HG03159 (cell line): ENCODE results near the gene PUS1.
"Not testable (repeated sequence)": the region's sequence is repeated elsewhere in the genome, so short reads cannot be mapped to it uniquely, and the experiment has no call there.

Experiments
- ATAC-seq: cut with Tn5 transposase; IDR thresholded peaks from one replicate; pipeline ENCODE4 v1.9.1; 2021; ENCODE audit warnings: mild to moderate bottlenecking, moderate library complexity; ENCODE audit not compliant: unreplicated experiment

Gene PUS1

GRCh38 chr12:131930510-131930909, 1.4 kb downstream of the PUS1 start:
- no peak for ATAC-seq

- no peak for ATAC-seq
Observed at GRCh38 chr12:131933387-131933786, 4.3 kb downstream of the PUS1 start.

DNA sequence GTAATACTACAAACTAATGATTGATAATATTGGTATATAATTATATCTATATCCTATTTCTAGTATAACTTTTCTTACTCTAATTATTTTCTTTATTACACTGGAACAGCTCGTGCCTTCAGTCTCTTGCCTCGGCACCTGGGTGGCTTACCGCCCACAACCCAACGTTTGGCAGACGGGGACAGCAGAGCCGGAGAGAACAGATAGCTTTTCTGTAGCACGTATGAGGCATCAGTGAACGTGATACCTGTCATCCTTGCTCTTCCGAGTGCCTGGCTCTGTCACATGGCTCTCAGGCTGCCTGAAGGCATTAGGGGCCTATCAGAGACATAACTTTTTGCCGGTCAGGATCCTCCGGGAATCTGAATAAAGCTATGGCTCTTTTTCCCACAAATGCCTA, 5.5 kb downstream of the PUS1 start:
- ATAC-seq: no peak

- ATAC-seq: no peak
Observed at GRCh38 chr12:131938082-131938481, 9.0 kb downstream of the PUS1 start.

DNA sequence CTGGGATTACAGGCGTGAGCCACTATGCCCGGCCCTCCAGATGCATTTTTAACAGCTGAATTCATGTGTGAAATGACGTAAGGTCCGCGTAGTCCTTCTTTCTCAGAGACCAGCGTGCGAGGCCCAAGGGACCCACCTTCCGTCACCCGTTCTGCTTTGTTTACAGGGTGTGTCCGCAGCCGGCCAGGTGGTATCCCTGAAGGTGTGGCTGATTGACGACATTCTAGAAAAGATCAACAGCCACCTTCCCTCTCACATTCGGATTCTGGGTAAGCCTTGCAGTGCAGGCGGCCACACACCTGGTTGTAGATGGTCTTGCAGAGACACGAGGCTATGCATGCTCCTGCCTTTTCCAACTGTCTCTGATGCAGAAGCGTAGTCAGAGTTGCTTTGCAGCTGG, 9.9 kb downstream of the PUS1 start:
- ATAC-seq: no peak

GRCh38 chr12:131940141-131940547, 11.1 kb downstream of the PUS1 start:
- no peak for ATAC-seq

- no peak for ATAC-seq
Observed at GRCh38 chr12:131941116-131941986, 12.3 kb downstream of the PUS1 start.

DNA sequence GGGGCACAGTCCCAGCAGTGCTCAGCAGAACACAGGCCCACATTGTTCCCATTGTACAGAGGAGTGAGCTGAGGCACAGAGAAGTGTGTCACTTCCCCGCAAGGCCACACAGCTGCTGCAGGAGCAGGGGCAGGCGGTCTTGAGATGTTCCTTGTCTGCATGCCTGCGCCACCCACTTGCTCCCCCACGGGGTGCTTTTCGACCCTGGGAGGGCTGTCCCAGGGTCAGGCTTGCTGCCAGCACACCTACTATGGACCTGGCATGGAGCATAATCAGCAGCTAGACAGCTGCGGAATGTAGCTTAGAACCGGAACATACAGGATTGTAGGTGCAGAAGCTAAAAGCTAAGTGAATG, 12.9 kb downstream of the PUS1 start:
- no peak for ATAC-seq

DNA sequence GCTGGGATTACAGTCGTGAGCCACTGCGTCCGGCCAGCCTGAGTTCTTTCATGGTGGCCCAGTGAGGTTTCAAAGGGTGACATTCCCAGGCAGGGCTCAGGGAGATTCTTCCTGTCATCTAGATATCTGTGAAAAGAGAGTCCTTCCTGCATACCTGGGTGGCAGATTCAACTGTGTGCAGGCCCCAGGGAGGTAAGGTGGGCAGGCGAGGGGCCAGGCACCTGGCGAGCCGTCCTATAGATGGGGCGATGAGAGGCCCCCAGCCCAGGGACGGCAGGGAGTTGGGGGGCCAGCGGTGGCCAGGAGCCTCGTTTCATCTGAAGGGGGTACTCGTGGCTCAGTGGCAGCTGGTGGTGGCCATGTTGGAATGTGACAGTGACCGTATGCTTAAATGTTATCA, 13.6 kb downstream of the PUS1 start:
- no peak for ATAC-seq

- ATAC-seq: no peak
Observed at GRCh38 chr12:131943389-131943788, 14.3 kb downstream of the PUS1 start.

DNA sequence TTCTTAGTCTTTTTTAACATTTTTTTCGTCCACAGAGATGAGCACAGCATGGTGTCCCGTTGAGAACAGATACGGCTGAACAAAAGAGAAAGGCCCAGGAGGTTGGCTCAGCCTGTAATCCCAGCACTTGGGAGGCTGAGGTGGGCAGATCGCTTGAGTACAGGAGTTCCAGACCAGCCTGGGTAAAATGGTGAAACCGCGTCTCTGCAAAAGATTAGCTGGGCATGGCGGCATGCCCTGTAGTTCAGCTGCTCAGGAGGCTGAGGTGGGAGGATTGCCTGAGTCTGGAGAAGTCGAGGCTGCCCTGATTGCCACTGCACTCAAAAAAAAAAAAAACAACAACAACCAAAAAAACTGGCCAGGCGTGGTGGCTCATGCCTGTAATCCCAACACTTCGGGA, 14.8 kb downstream of the PUS1 start:
- ATAC-seq: no peak

GRCh38 chr12:131944601-131945251, 15.7 kb downstream of the PUS1 start:
- no peak for ATAC-seq

GRCh38 chr12:131946757-131947156, 17.7 kb downstream of the PUS1 start:
- no peak for ATAC-seq

- no peak for ATAC-seq
Observed at GRCh38 chr12:131947482-131948027, 18.5 kb downstream of the PUS1 start.

- ATAC-seq: no peak
Observed at GRCh38 chr12:131948166-131948712, 19.2 kb downstream of the PUS1 start.

DNA sequence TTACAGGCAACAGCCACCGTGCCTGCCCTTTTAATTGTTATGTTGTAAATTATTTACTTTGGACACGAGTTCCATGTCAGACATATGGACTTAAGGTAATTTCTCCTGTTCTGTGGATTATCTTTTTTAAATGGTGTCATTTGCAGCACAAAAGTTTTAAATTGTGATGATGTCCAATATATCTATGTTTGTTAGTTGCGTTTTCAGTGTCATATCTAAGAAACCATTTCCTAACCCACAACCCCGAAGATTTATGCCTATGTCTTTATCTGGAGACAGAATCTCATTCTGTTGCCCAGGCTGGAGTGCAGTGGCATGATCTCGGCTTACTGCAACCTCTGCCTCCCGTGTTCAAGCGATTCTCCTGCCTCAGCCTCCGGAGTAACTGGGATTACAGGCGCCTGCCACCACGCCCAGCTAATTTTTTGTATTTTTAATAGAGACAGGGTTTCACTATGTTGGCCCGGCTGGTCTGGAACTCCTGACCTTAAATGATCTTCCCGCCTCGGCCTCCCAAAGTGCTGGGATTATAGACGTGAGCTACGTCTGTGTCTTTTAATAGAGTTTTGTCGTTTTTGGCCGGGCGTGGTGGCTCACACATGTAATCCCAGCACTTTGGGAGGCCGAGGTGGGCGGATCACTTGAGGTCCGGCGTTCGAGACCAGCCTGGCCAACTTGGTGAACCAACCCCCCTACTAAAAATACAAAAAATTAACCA, 19.8 kb downstream of the PUS1 start:
- ATAC-seq: not testable (repeated sequence)

DNA sequence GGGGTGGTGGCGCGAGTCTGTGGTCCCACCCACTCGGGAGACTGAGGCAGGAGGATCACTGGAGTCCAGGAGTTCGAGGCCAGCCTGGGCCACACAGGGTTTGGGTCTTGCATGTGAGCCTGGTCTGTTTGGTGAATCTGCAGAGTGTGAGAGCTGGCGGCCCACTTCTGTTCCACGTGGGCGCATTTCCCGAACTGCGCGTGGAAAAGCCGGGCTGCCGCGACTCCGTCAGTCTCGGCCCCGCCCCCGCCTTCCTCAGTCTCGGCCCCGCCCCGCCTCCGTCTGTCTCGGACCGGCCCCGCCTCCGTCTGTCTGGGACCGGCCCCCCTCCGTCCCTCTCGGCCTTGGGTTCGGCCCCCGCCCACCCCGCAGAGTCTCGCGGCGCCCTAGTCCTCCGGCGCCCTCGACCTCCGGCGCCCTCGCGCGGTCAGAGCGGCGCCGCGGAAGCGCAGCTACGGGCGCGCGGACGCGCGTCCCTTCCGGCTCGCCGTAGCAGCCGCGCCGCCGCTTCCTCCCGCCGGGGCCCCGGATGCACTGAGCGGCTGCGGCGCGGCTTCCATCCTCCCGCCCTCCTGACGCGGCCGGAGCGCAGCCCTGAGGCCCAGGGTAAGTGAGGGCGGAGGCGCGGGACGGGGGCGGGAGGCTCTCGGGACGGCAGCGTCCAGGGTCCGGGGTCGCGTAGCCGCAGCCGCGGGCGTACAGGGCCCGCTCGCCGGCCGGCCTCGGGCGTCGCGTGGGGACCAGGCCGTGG, 20.5 kb downstream of the PUS1 start, which contains the start of gene EP400:
Gene EP400, plus strand, starts transcription at position 512 of the 751 bp plus-strand sequence. CDS start 10,678 bp downstream, outside the sequence.
- peak; percentile 88 for ATAC-seq

DNA sequence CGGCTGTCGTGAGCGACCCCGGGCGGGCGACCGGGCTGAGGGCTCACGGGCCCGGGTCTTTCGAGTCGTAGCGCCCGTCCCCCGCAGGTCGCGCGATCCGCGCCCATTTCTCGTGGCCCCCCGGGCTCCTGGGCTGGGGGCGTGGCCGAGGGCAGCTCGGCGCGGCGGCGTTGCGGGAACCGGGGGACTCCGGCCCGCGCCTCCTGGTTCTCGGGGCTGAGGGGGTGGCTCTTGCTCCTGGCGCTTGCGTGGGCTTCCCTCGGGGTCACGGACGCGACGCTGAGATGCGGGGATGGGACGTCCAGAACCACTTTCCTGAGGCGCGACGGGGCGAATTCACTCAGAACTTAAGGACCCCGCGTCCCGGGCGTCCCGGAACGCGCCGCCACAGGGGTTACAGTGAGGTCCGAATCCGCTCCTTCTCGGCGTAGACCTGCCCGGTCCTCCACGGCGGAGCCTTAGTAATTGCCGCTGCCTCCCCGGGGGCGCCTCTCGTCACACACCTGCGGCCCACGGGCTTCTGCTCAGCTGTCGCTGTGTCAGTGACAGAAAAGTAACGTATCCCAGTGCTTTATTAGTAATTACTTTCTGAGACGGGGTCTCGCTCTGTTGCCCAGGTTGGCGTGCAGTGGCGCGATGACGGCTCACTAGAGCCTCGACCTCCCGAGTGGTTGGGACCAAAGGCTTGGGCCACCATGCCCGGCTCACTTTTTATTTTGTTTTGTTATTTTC, 21.3 kb downstream of the PUS1 start:
- peak; percentile 32 for ATAC-seq

DNA sequence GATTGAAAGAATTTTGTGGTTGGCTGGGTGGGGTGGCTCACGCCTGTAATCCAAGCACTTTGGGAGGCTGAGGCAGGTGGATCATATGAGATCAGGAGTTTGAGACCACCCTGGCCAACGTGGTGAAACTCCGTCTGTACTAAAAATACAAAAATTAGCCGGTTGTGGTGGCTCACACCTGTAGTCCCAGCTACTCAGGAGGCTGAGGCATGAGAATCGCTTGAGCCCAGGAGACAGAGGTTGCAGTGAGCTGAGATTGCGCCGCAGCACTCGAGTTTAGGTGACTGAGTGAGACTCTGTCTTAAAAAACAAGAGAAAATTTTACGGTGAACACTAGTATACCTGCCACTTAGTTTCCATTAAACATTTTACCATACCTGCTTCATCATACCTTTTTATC, 24.7 kb downstream of the PUS1 start:
- ATAC-seq: not testable (repeated sequence)

DNA sequence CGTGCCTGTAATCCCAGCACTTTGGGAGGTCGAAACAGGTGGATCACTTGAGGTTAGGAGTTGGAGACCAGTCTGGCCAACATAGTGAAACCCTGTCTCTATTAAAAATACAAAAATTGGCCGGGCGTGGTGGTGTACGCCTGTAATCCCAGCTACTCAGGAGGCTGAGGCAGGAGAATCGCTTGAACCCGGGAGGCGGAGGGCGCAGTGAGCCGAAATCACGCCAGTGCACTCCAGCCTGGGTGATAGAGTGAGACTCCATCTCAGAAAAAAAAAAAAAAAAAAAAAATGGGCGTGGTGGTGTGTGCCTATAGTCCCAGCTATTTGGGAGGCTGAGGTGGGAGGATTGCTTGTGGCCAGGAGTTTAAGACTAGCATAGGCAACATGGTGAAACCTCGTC, 25.4 kb downstream of the PUS1 start:
- not testable (repeated sequence) for ATAC-seq
